ENCODE measurements around the gene CDC14B. TPM values are rescaled to one million over a fixed set of nuclear protein-coding genes. Genes with fewer than 3 reads are reported as not detected.

The CDC14B gene
- total and polyA plus RNA-seq, 7 donors = 0.87 to 10.7 (median 2.6) TPM

- no peaks in the 10 kb centered on the region for H3K27me3 ChIP-seq (ENCODE audit: insufficient read depth in 3 of 3, low read length in 2 of 3)
- H3K36me3 ChIP-seq (ENCODE audit: insufficient read depth in 1 of 2, low read depth in 1 of 2) = peaks cover 0 to 24% of the 10 kb centered on the region in 2 donors
- no peak overlapping the region for H3K27ac ChIP-seq
- DNase-seq (no peak), ATAC-seq (no peak)
- peaks cover 16% of the 10 kb centered on the region for H3K4me1 ChIP-seq
- no peak overlapping the region for H3K4me3 ChIP-seq
- WGBS, 3 donors = 92 to 97% (median 94%) methylated on average over 4 of the region's 4 CpGs
- no peak for TF ChIP-seq CTCF (IDR thresholded peaks at IDR 0.05)
- H3K9me3 ChIP-seq = no peaks in the 10 kb centered on the region
- intact Hi-C loops (cut with DNase I) = no loop called here
Observed at GRCh38 chr9:96483197-96483596, 136.4 kb downstream of the CDC14B start.

GRCh38 chr9:96482476-96482875 lies 137.2 kb downstream of the CDC14B start:
- no peak for ATAC-seq
- peaks cover 0 to 22% of the 10 kb centered on the region in 2 donors for H3K36me3 ChIP-seq (ENCODE audit: insufficient read depth in 1 of 2, low read depth in 1 of 2)
- H3K27ac ChIP-seq = no peak overlapping the region
- H3K4me3 ChIP-seq = no peak overlapping the region
- DNase-seq = no peak
- TF ChIP-seq CTCF (IDR thresholded peaks at IDR 0.05) = no peak
- no peaks in the 10 kb centered on the region for H3K9me3 ChIP-seq
- H3K4me1 ChIP-seq = peaks cover 15% of the 10 kb centered on the region
- intact Hi-C loops (cut with DNase I) = no loop called here
- H3K27me3 ChIP-seq (ENCODE audit: insufficient read depth in 3 of 3, low read length in 2 of 3) = no peaks in the 10 kb centered on the region
- WGBS, 3 donors = 95 to 98% (median 97%) methylated on average over 2 of the region's 2 CpGs

- DNase-seq (no peak), ATAC-seq (no peak)
- Histone ChIP-seq H3K36me3 (ENCODE audit: insufficient read depth in 1 of 2, low read depth in 1 of 2) (peaks cover 0 to 26% of the 10 kb centered on the region in 2 donors), H3K27me3 (ENCODE audit: insufficient read depth in 3 of 3, low read length in 2 of 3) (no peaks in the 10 kb centered on the region), H3K4me1 (no peaks in the 10 kb centered on the region), H3K9me3 (no peaks in the 10 kb centered on the region), H3K4me3 (no peak overlapping the region), H3K27ac (no peak overlapping the region)
- 94 to 100% (median 99%) methylated on average over 3 of the region's 3 CpGs for WGBS, 3 donors
- intact Hi-C loops (cut with DNase I) = no loop called here
- no peak for TF ChIP-seq CTCF (IDR thresholded peaks at IDR 0.05)
Observed at GRCh38 chr9:96480736-96481135, 138.9 kb downstream of the CDC14B start.

- 77 to 85% (median 82%) methylated on average over 4 of the region's 4 CpGs for WGBS, 3 donors
- no peak overlapping the region for H3K4me3 ChIP-seq
- intact Hi-C loops (cut with DNase I) = no loop called here
- no peaks in the 10 kb centered on the region for H3K27me3 ChIP-seq (ENCODE audit: insufficient read depth in 3 of 3, low read length in 2 of 3)
- DNase-seq = no peak
- no peak overlapping the region for H3K27ac ChIP-seq
- no peaks in the 10 kb centered on the region for H3K4me1 ChIP-seq
- no peaks in the 10 kb centered on the region for H3K9me3 ChIP-seq
- no peak for TF ChIP-seq CTCF (IDR thresholded peaks at IDR 0.05)
- ATAC-seq = no peak
- peaks cover 0 to 30% of the 10 kb centered on the region in 2 donors for H3K36me3 ChIP-seq (ENCODE audit: insufficient read depth in 1 of 2, low read depth in 1 of 2)
Observed at GRCh38 chr9:96478829-96479371, 140.7 kb downstream of the CDC14B start.

GRCh38 chr9:96476591-96476990 lies 143.1 kb downstream of the CDC14B start:
- intact Hi-C loops (cut with DNase I) = no loop called here
- no peak for DNase-seq
- H3K4me1 ChIP-seq = no peaks in the 10 kb centered on the region
- no peaks in the 10 kb centered on the region for H3K27me3 ChIP-seq (ENCODE audit: insufficient read depth in 3 of 3, low read length in 2 of 3)
- no peaks in the 10 kb centered on the region for H3K9me3 ChIP-seq
- TF ChIP-seq CTCF (IDR thresholded peaks at IDR 0.05) = no peak
- peaks cover 0 to 53% of the 10 kb centered on the region in 2 donors for H3K36me3 ChIP-seq (ENCODE audit: insufficient read depth in 1 of 2, low read depth in 1 of 2)
- H3K4me3 ChIP-seq = no peak overlapping the region
- no peak overlapping the region for H3K27ac ChIP-seq
- no peak for ATAC-seq
- WGBS, 3 donors = 76 to 89% (median 76%) methylated on average over 5 of the region's 5 CpGs
